ENCODE results near the gene APBB2.

DNA sequence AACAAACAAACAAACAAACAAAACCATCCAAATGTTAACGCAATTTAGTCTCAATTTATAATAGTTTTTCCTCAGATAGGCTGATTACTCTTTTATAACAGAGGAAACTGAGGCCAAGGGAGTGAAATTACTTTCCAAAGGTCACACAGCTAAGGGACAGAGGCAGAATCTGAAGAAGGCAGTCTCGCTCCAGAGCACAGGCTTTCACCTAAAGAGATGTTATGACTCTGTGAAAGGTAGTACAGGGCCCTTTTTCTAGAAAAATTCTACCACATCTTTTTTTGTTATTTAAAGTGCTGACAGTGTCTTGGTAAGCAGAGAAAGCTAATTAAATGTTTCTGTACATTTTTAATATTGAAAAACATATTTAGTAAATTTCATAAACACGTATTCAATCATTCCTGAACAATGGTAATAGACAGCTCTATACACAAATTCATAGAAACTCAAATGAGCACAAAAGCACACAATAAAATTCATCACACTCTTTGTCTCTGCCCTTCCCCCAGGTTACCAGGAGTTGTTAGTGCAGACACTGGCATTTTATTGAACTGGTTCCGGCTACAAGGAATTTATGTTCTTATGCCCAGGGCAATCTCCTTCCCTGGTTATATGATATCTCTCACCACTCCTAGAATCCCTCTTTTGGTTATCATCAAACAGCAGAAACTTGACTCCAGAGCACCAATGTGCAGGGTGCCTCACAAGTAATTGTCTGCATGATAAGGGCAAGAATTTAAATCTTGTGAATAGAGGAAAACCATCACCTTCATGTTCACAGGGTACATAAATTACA lies 7.7 kb upstream of the APBB2 start:
- TF ChIP-seq CTCF (IDR thresholded peaks at IDR 0.05) (no peak), POLR2A (IDR thresholded peaks at IDR 0.05) (no peak)

Measured in heart left ventricle (tissue), 13 donors.